IMR-90 (cell line): ENCODE results near the gene FBXL19.

Experiments
- BHLHE40 ChIP-seq: fragments of 150-350 bp; IDR thresholded peaks from 2 replicates; pipeline ENCODE4 v1.6.1; 2016; ENCODE audit warnings: mild to moderate bottlenecking, low read depth, low read length
- CEBPB ChIP-seq: IDR thresholded peaks from 2 replicates; pipeline ENCODE4 v1.6.1; 2012; ENCODE audit warnings: low read depth, low read length, improper control_type of control experiment
- FOS ChIP-seq: fragments of 150-350 bp; IDR thresholded peaks from 2 replicates; pipeline ENCODE4 v1.6.1; 2016; ENCODE audit warnings: low read depth, low read length
- MAFK ChIP-seq: IDR thresholded peaks from 2 replicates; pipeline ENCODE4 v1.6.1; 2012; ENCODE audit warnings: low read depth, low read length, improper control_type of control experiment
- MAZ ChIP-seq: IDR thresholded peaks from 2 replicates; pipeline ENCODE4 v1.6.1; 2012; ENCODE audit warnings: low read depth, mild to moderate bottlenecking, low read length, improper control_type of control experiment, moderate library complexity, borderline replicate concordance
- MXI1 ChIP-seq: IDR thresholded peaks from 2 replicates; pipeline ENCODE4 v1.6.1; 2012; ENCODE audit warnings: low read depth, mild to moderate bottlenecking, low read length, moderate library complexity, borderline replicate concordance
- POLR2A ChIP-seq: IDR thresholded peaks from 2 replicates; pipeline ENCODE4 v1.6.1; 2012; ENCODE audit warnings: mild to moderate bottlenecking, low read depth, low read length
- RAD21 ChIP-seq: IDR thresholded peaks from 2 replicates; pipeline ENCODE4 v1.6.1; 2012; ENCODE audit warnings: low read length, improper control_type of control experiment
- RCOR1 ChIP-seq: IDR thresholded peaks from 2 replicates; pipeline ENCODE4 v1.6.1; 2012; ENCODE audit warnings: mild to moderate bottlenecking, low read length, improper control_type of control experiment; ENCODE audit not compliant: insufficient replicate concordance
- TF ChIP-seq, protein P1 (sequence below): conservative IDR thresholded peaks from 2 replicates; pipeline ENCODE4 v1.5.1; 2012; ENCODE audit warnings: mild to moderate bottlenecking, low read depth, low read length, improper control_type of control experiment
- TF ChIP-seq, protein P2 (sequence below): fragments of 150-350 bp; IDR thresholded peaks from 2 replicates; pipeline ENCODE4 v1.6.1; 2017; ENCODE audit warnings: mild to moderate bottlenecking, antibody characterized with exemption, low read length, low read depth

DNA sequence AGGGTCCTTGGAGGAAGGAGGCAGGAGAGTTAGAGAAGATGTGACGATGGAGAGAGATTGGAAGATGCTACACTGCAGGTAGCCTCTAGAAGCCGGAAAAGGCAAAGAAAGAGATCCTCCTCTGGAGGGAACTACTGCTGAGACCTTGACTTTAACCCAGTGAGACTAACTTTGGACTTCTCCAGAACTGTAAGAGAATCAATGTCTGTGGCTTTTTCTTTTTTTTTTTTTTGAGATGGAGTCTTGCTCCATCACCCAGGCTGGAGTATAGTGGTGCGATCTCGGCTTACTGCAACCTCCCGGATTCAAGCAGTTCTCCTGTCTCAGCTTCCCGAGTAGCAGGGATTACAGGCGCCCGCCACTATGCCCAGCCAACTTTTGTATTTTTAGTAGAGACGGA lies 38.2 kb upstream of the FBXL19 start:
- TF ChIP-seq, protein P1, sequence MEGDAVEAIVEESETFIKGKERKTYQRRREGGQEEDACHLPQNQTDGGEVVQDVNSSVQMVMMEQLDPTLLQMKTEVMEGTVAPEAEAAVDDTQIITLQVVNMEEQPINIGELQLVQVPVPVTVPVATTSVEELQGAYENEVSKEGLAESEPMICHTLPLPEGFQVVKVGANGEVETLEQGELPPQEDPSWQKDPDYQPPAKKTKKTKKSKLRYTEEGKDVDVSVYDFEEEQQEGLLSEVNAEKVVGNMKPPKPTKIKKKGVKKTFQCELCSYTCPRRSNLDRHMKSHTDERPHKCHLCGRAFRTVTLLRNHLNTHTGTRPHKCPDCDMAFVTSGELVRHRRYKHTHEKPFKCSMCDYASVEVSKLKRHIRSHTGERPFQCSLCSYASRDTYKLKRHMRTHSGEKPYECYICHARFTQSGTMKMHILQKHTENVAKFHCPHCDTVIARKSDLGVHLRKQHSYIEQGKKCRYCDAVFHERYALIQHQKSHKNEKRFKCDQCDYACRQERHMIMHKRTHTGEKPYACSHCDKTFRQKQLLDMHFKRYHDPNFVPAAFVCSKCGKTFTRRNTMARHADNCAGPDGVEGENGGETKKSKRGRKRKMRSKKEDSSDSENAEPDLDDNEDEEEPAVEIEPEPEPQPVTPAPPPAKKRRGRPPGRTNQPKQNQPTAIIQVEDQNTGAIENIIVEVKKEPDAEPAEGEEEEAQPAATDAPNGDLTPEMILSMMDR, result no peak
- no peak for TF ChIP-seq CEBPB
- TF ChIP-seq BHLHE40, result no peak
- no peak for TF ChIP-seq FOS
- TF ChIP-seq POLR2A, result no peak
- no peak for TF ChIP-seq MXI1
- TF ChIP-seq, protein P2, sequence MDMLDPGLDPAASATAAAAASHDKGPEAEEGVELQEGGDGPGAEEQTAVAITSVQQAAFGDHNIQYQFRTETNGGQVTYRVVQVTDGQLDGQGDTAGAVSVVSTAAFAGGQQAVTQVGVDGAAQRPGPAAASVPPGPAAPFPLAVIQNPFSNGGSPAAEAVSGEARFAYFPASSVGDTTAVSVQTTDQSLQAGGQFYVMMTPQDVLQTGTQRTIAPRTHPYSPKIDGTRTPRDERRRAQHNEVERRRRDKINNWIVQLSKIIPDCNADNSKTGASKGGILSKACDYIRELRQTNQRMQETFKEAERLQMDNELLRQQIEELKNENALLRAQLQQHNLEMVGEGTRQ, result no peak
- no peak for TF ChIP-seq RAD21
- TF ChIP-seq RCOR1, result no peak
- TF ChIP-seq MAZ, result no peak
- TF ChIP-seq MAFK, result no peak
